Loucy (cell line): ENCODE data around the gene BRD9.

Source experiments
- H2AFZ ChIP-seq: fragments of 200-600 bp; sonication (generic); 2 replicates; pipeline ENCODE4 v1.6.0; 2016; ENCODE audit warnings: antibody characterized with exemption, mild to moderate bottlenecking, low read length, moderate library complexity
- H3F3A ChIP-seq: fragments of 200-600 bp; 2 replicates; pipeline ENCODE4 v1.6.0; 2016; ENCODE audit warnings: antibody characterized with exemption, low read depth, mild to moderate bottlenecking
- H3K27me3 ChIP-seq: fragments of 200-600 bp; sonication (generic); 2 replicates; pipeline ENCODE4 v1.6.1; 2014; ENCODE audit warnings: low read length, mild to moderate bottlenecking; ENCODE audit not compliant: insufficient read depth, poor library complexity, severe bottlenecking
- H3K36me3 ChIP-seq: fragments of 200-600 bp; sonication (generic); 2 replicates; pipeline ENCODE4 v1.6.1; 2016; ENCODE audit warnings: low read length; ENCODE audit not compliant: insufficient read depth
- H3K4me1 ChIP-seq: fragments of 200-600 bp; sonication (generic); 2 replicates; pipeline ENCODE4 v1.5.1; 2014; ENCODE audit warnings: low read length, mild to moderate bottlenecking; ENCODE audit not compliant: insufficient read depth, poor library complexity, severe bottlenecking
- H3K4me2 ChIP-seq: fragments of 200-600 bp; sonication (generic); 2 replicates; pipeline ENCODE4 v1.6.0; 2014; ENCODE audit warnings: antibody characterized with exemption, low read length, low read depth, mild to moderate bottlenecking; ENCODE audit not compliant: poor library complexity, severe bottlenecking
- H3K4me3 ChIP-seq: fragments of 200-600 bp; sonication (generic); 2 replicates; pipeline ENCODE4 v1.5.1; 2014; ENCODE audit warnings: low read length, mild to moderate bottlenecking, mixed read lengths; ENCODE audit not compliant: poor library complexity, severe bottlenecking
- H3K79me2 ChIP-seq: fragments of 200-600 bp; sonication (generic); 2 replicates; pipeline ENCODE4 v1.6.1; 2014; ENCODE audit warnings: low read length; ENCODE audit not compliant: insufficient read depth
- H3K9ac ChIP-seq: fragments of 200-600 bp; sonication (generic); 2 replicates; pipeline ENCODE4 v1.6.0; 2014; ENCODE audit warnings: mild to moderate bottlenecking, low read depth, low read length, moderate library complexity; ENCODE audit not compliant: poor library complexity, severe bottlenecking
- H3K9me2 ChIP-seq: fragments of 200-600 bp; sonication (generic); replicated peaks from 2 replicates; pipeline ENCODE4 v1.6.1; 2016; ENCODE audit warnings: low read depth, low read length, mixed read lengths
- H3K9me3 ChIP-seq: fragments of 200-600 bp; sonication (generic); 2 replicates; pipeline ENCODE4 v1.6.1; 2014; ENCODE audit warnings: mild to moderate bottlenecking, antibody characterized with exemption, low read length, low read depth; ENCODE audit not compliant: insufficient read depth
- H4K20me1 ChIP-seq: fragments of 200-600 bp; sonication (generic); 2 replicates; pipeline ENCODE4 v1.6.0; 2014; ENCODE audit warnings: antibody characterized with exemption, low read length, mild to moderate bottlenecking; ENCODE audit not compliant: insufficient read depth, poor library complexity, severe bottlenecking
- EZH2phosphoT487 ChIP-seq: fragments of 200-600 bp; IDR thresholded peaks from 2 replicates; pipeline ENCODE4 v1.6.1; 2018; ENCODE audit warnings: antibody characterized with exemption, mild to moderate bottlenecking, moderate library complexity, borderline replicate concordance
- TF ChIP-seq, protein P1 (sequence below): fragments of 200-600 bp; sonication (generic); conservative IDR thresholded peaks from 2 replicates; pipeline ENCODE4 v1.5.1; 2014; ENCODE audit warnings: mild to moderate bottlenecking, antibody characterized with exemption, low read length

The BRD9 gene

DNA sequence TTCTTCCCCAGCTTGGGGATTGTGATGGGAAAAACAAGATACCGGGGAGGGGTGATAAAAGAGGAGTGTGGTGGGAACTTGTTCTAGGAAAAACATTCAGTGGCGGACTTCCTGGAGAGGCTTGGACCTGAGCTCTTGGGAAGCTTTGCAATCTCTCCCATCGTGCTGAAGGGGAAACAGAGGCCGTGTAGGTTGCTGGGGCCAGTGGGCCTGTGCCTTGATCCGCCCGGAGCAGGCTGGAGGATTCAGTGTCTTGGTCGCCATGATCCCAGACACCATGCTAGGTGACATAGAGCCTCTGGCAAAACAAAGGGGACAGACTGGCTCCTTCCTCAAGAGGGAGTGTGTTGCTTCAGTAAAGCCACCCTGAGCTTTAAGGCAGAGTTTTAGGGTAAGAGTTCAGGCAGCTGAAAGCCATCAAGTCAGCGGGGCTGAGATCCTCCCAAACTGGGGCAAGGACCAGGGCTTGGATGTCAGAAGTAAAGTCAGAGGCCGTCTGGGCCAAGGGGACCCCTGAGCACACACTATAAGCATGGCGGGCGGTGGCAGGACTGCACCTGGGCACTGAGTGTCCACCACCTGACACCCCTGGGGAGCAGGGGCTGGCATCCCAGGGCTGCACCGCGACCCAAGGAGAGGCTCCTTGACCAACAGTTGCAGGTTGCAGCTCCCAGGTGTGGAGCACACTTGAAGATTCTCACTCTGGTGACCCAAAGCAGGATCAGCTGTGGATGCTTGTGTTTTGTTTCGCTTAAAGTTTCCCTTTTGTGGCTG, 44.7 kb upstream of the BRD9 start:
- Histone ChIP-seq H2AFZ (no peak overlapping the region), H3K4me1 (peaks cover 30% of the 10 kb centered on the region), H3F3A (no peaks in the 10 kb centered on the region; the same call in 1 of the 2 replicates), H3K79me2 (no peaks in the 10 kb centered on the region), H4K20me1 (no peaks in the 10 kb centered on the region), H3K9ac (no peak overlapping the region), H3K4me2 (no peak overlapping the region), H3K4me3 (no peak overlapping the region), H3K9me2 (no peaks in the 10 kb centered on the region), H3K36me3 (no peaks in the 10 kb centered on the region), H3K9me3 (no peaks in the 10 kb centered on the region), H3K27me3 (no peaks in the 10 kb centered on the region)
- TF ChIP-seq EZH2phosphoT487 = no peak
- TF ChIP-seq, protein P1, sequence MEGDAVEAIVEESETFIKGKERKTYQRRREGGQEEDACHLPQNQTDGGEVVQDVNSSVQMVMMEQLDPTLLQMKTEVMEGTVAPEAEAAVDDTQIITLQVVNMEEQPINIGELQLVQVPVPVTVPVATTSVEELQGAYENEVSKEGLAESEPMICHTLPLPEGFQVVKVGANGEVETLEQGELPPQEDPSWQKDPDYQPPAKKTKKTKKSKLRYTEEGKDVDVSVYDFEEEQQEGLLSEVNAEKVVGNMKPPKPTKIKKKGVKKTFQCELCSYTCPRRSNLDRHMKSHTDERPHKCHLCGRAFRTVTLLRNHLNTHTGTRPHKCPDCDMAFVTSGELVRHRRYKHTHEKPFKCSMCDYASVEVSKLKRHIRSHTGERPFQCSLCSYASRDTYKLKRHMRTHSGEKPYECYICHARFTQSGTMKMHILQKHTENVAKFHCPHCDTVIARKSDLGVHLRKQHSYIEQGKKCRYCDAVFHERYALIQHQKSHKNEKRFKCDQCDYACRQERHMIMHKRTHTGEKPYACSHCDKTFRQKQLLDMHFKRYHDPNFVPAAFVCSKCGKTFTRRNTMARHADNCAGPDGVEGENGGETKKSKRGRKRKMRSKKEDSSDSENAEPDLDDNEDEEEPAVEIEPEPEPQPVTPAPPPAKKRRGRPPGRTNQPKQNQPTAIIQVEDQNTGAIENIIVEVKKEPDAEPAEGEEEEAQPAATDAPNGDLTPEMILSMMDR = 0 out of 2 replicates have a peak, but pooled peaks have one; percentile 10

DNA sequence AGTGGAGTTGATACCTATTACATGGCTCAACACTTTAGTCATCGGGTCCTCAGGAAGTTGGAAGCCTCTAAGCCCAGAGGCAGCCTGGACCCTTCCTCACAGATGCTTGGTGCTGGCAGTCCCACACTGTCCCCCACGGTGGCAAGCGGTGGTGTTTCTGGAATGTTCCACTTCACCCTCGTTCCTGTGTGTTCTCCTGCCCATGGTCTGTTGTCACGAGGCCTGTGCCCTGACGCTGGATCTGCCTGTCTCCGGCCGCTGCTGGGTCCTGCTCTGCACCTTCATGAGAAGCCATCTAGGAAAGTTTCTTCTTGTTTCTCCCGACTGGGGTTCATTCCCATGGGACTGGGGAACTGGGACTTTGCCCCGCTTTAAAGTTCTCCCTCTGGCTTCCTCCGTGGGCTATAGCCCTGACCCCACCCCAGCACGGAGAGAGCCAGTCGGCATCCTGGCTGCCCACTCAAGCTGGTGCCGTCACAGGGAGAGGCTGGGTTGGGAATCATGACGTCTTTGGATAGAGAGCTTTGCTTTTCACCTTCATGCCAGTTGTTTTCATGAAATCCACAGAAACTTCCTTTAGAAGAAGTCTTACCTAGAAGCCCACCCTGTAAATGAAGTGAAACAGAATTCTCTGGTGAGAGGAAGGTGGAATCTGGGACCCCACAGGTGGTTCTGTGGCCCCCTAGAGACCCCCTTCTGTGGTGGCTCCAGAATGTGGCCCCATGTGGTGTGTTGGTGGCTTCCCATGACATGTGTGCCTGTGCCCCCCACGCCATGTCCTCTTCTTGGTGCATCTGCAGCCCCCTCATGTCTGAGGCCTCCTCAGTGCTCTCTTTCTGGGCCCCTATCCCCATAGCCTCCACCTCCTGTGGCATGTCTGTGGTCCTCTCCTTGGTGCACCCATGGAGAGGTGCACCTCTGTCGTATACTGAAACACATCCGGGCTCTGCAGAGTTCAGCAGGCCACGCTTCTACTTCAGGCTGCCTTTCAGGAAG, 43.8 kb upstream of the BRD9 start:
- Histone ChIP-seq H3K36me3 (no peaks in the 10 kb centered on the region), H3K27me3 (no peaks in the 10 kb centered on the region), H2AFZ (no peak overlapping the region), H3K9me3 (no peaks in the 10 kb centered on the region), H3K4me2 (no peak overlapping the region), H3K4me1 (peaks cover 30% of the 10 kb centered on the region), H4K20me1 (no peaks in the 10 kb centered on the region), H3K9ac (no peak overlapping the region), H3K9me2 (no peaks in the 10 kb centered on the region), H3K79me2 (no peaks in the 10 kb centered on the region), H3K4me3 (no peak overlapping the region), H3F3A (no peaks in the 10 kb centered on the region; the same call in 1 of the 2 replicates)
- TF ChIP-seq EZH2phosphoT487 = no peak
- TF ChIP-seq, protein P1 = no peak

DNA sequence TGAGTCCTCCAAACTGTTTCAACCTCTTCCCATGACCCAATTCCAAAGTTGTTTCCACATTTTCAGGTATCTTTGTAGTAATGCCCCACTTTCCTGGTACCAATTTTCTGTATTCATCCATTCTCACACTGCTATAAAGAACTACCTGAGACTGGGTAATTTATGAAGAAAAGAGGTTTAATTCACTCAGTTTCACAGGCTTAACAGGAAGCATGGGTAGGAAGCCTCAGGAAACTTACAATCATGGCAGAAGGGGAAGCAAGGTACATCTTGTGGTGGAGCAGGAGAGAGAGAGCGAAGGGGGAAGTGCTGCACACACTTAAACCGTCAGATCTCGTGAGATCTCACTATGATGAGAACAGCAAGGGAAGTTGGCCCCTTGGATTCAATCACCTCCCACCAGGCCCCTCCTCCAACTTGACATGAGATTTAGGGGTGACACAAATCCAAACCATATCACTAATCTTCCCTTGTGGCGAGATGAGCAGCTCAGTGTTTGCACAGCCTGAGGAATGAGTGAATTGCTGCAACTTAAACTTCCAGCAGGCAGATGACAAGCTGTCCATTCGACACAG, 43.0 kb upstream of the BRD9 start:
- Histone ChIP-seq H3K4me1 (peaks cover 30% of the 10 kb centered on the region), H3K79me2 (no peaks in the 10 kb centered on the region), H3K9ac (no peak overlapping the region), H2AFZ (no peak overlapping the region), H3K36me3 (no peaks in the 10 kb centered on the region), H3K4me2 (no peak overlapping the region), H3K27me3 (no peaks in the 10 kb centered on the region), H3K9me2 (no peaks in the 10 kb centered on the region), H3K4me3 (no peak overlapping the region), H4K20me1 (no peaks in the 10 kb centered on the region), H3F3A (no peaks in the 10 kb centered on the region), H3K9me3 (no peaks in the 10 kb centered on the region)
- TF ChIP-seq, protein P1 = no peak
- TF ChIP-seq EZH2phosphoT487 = no peak
